Tibial nerve (tissue), 4 donors: ENCODE data around the gene TOE1. TPM values are rescaled to one million over a fixed set of nuclear protein-coding genes. Genes with fewer than 3 reads are reported as not detected.

Experiments
- DNase-seq, 2 donors: peaks; one replicate each; pipeline ENCODE4 v3.0.0-alpha.2; 2019; ENCODE audit warnings: low spot score in 2 of 2
- H3K27ac ChIP-seq, 4 donors: fragments of 200-600 bp; sonication (generic) in 3 of 4; one replicate each; pipeline ENCODE4 v1.5.1; 2017 to 2019; ENCODE audit warnings: mild to moderate bottlenecking in 1 of 4
- H3K27me3 ChIP-seq, 2 donors: fragments of 200-600 bp; sonication (generic) in 1 of 2; one replicate each; pipeline versions ENCODE4 v1.5.1 to v1.6.0; 2017 to 2019
- H3K36me3 ChIP-seq, 3 donors: fragments of 200-600 bp; sonication (generic); one replicate each; pipeline ENCODE4 v1.5.1; 2018 to 2019
- H3K4me1 ChIP-seq, 4 donors: fragments of 200-600 bp; sonication (generic) in 3 of 4; one replicate each; pipeline ENCODE4 v1.5.1; 2017 to 2019
- H3K4me3 ChIP-seq, 4 donors: fragments of 200-600 bp; sonication (generic) in 3 of 4; one replicate each; pipeline ENCODE4 v1.5.1; 2017 to 2019; ENCODE audit warnings: mild to moderate bottlenecking in 1 of 4, moderate library complexity in 1 of 4
- H3K9me3 ChIP-seq, 4 donors: fragments of 200-600 bp; sonication (generic) in 3 of 4; one replicate each; pipeline ENCODE4 v1.5.1; 2017 to 2019
- EP300 ChIP-seq, 2 donors: sonication (generic); formaldehyde crosslinking; IDR thresholded peaks; one replicate each; pipeline ENCODE4 v1.6.1; 2017; ENCODE audit warnings: antibody characterized with exemption in 2 of 2, mild to moderate bottlenecking in 1 of 2
- POLR2A ChIP-seq, 2 donors: fragments of 450-650 bp; IDR thresholded peaks; one replicate each; pipeline ENCODE4 v1.6.1; 2017; ENCODE audit warnings: antibody characterized with exemption in 2 of 2, mild to moderate bottlenecking in 2 of 2, moderate library complexity in 2 of 2
- WGBS, 2 donors: methylation state at CpG; one replicate each; pipeline ENCODE4 v1.1.5; 2018; 5-methylcytosine and 5-hydroxymethylcytosine counted together
- total RNA-seq, 4 donors: library from RNA; depleted of rRNA; stranded (reverse); fragments of >200 nt; gene quantifications; one replicate each; pipeline ENCODE4 v1.1.0, GENCODE V29; 2016
- TF ChIP-seq, protein P1 (sequence below), 5 experiments: fragments of 200-600 bp in 3 of 5; fragments of 450-650 bp in 2 of 5; sonication (generic) in 3 of 5; IDR thresholded peaks; one replicate each; pipeline ENCODE4 v1.5.1; 2016 to 2019; ENCODE audit warnings: antibody characterized with exemption in 5 of 5, mild to moderate bottlenecking in 3 of 5, moderate library complexity in 2 of 5

TOE1 gene
- total RNA-seq, 4 donors from 2014 or later, result 7.4 to 16.7 (median 12.3) TPM

DNA sequence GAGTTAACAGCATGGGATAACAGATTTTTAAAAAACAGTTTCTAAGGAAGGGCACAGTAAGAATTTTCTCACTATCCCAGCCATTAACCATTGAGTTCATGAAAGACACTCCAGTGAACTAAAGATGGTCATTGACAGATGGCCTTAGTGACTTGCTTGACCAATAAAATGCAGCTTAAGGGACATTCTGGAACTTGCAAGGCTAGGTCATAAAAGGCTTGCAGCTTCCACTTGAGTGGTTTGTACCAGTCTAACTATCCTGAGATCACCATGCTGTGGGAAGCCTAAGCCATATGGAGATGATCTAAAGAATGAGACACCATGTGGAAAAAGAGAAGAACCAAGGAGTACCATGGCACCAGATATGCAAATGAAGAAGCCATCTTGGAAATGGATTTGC, 38.2 kb downstream of the TOE1 start:
- TF ChIP-seq, protein P1, sequence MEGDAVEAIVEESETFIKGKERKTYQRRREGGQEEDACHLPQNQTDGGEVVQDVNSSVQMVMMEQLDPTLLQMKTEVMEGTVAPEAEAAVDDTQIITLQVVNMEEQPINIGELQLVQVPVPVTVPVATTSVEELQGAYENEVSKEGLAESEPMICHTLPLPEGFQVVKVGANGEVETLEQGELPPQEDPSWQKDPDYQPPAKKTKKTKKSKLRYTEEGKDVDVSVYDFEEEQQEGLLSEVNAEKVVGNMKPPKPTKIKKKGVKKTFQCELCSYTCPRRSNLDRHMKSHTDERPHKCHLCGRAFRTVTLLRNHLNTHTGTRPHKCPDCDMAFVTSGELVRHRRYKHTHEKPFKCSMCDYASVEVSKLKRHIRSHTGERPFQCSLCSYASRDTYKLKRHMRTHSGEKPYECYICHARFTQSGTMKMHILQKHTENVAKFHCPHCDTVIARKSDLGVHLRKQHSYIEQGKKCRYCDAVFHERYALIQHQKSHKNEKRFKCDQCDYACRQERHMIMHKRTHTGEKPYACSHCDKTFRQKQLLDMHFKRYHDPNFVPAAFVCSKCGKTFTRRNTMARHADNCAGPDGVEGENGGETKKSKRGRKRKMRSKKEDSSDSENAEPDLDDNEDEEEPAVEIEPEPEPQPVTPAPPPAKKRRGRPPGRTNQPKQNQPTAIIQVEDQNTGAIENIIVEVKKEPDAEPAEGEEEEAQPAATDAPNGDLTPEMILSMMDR (IDR thresholded peaks at IDR 0.05), result no peak
- H3K27me3 ChIP-seq, result no peaks in the 10 kb centered on the region
- no peaks in the 10 kb centered on the region for H3K36me3 ChIP-seq
- no peak for DNase-seq
- H3K9me3 ChIP-seq, result no peaks in the 10 kb centered on the region
- no peak overlapping the region for H3K4me3 ChIP-seq
- no peak overlapping the region for H3K27ac ChIP-seq
- peaks cover 0 to 22% (median 4%) of the 10 kb centered on the region in 4 donors for H3K4me1 ChIP-seq

DNA sequence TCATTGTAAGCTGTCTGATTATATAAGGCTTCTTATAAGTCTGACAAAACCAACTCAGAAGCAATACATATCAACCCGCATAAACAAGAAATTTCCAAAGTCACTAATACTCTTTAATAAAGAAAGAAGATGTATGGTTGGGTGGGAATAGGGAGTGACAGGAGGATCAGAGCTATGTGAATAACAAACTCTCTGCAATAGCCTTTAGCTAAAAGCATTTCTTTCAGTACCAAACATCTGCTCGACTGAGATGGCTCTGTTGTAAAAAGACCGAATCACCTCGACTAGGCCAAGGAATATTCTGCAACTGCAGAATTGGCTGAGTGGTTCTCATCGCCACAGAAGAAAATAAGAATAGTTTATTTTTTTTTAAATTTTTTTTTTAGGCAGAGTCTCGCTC, 39.6 kb downstream of the TOE1 start:
- no peak for DNase-seq
- Histone ChIP-seq H3K27me3 (no peaks in the 10 kb centered on the region), H3K4me3 (no peak overlapping the region), H3K9me3 (no peaks in the 10 kb centered on the region), H3K36me3 (no peaks in the 10 kb centered on the region), H3K27ac (no peak overlapping the region), H3K4me1 (peaks cover 0 to 17% (median 0%) of the 10 kb centered on the region in 4 donors)
- WGBS, 2 donors, result 88 to 92% methylated on average over 6 of the region's 6 CpGs
- TF ChIP-seq POLR2A (IDR thresholded peaks at IDR 0.05) (no peak), EP300 (IDR thresholded peaks at IDR 0.05) (no peak)
- TF ChIP-seq, protein P1 (IDR thresholded peaks at IDR 0.05), result no peak

DNA sequence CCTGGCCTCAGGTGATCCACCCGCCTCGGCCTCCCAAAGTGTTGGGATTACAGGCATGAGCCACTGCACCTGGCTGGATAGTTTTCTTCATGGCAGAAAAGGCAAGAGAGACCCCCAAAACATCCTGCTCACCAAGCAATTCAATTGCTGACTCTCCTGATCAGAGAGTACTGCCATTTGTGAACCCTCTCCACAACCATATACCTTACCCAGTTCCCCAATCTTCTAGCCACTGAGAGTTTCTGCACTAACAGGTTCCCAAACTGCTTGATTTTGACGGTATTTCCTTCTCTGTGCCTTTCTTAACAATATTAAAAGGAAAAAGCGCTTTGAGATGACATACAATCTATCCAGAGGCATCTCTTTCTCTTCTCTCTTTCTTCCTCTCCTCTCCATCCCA, 40.2 kb downstream of the TOE1 start:
- H3K9me3 ChIP-seq, result no peaks in the 10 kb centered on the region
- no peaks in the 10 kb centered on the region for H3K36me3 ChIP-seq
- no peaks in the 10 kb centered on the region for H3K27me3 ChIP-seq
- H3K27ac ChIP-seq, result no peak overlapping the region
- 92 to 98% methylated on average over 4 of the region's 4 CpGs for WGBS, 2 donors
- no peak overlapping the region for H3K4me3 ChIP-seq
- TF ChIP-seq, protein P1 (IDR thresholded peaks at IDR 0.05), result no peak
- TF ChIP-seq EP300 (IDR thresholded peaks at IDR 0.05) (no peak), POLR2A (IDR thresholded peaks at IDR 0.05) (no peak)
- peaks cover 0 to 15% (median 0%) of the 10 kb centered on the region in 4 donors for H3K4me1 ChIP-seq
- DNase-seq, result no peak

DNA sequence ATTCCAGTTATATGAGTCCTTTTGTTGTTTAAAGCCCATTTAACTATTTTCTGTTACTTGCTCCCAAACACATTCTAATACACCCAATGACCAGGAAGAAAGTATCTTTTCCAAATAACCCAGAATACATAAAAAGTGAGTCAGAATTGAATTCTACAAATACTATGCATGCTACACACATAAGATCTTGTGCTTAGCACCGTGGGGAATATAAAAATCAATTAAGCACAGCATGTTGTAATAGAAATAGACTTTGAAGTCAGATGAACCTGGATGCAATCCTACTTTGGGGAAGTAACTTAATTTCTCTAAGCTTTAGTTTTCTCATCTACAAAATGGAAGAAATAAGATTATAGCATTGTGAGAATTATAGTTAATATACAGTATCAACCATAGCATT, 40.8 kb downstream of the TOE1 start:
- WGBS, 2 donors, result 76 to 84% methylated on average over 1 of the region's 1 CpG
- Histone ChIP-seq H3K9me3 (no peaks in the 10 kb centered on the region), H3K36me3 (no peaks in the 10 kb centered on the region), H3K4me3 (no peak overlapping the region), H3K4me1 (peaks cover 0 to 9% (median 0%) of the 10 kb centered on the region in 4 donors), H3K27me3 (no peaks in the 10 kb centered on the region), H3K27ac (no peak overlapping the region)
- no peak for DNase-seq
- TF ChIP-seq EP300 (IDR thresholded peaks at IDR 0.05) (no peak), POLR2A (IDR thresholded peaks at IDR 0.05) (no peak)
- TF ChIP-seq, protein P1 (IDR thresholded peaks at IDR 0.05), result no peak

DNA sequence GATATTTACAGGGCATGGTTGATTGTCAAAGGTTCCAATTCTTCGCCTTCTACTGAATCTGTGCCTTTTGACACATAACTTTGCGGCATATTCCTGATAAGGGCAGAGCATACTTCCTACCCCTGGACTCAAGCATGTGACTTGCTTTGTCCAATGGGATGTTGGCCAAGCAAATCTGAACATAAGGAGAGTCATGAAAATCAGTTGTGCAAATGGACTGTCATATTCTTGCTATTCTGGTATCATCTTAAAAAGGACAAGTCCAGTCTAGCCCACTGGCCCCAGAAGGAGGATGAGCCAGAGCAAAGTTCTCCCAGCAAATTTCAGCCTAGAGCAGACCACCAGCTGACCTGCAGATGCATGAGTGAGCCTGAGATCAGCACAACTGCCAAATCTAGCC, 41.3 kb downstream of the TOE1 start:
- WGBS, 2 donors, result 93 to 97% methylated on average over 2 of the region's 2 CpGs
- no peak overlapping the region for H3K27ac ChIP-seq

More for the DNA sequence above, 41.3 kb downstream of the TOE1 start:
- no peak for TF ChIP-seq EP300 (IDR thresholded peaks at IDR 0.05)
- TF ChIP-seq, protein P1 (IDR thresholded peaks at IDR 0.05), result no peak
- no peak for TF ChIP-seq POLR2A (IDR thresholded peaks at IDR 0.05)
- H3K9me3 ChIP-seq, result no peaks in the 10 kb centered on the region
- H3K36me3 ChIP-seq, result no peaks in the 10 kb centered on the region
- DNase-seq, result no peak
- no peaks in the 10 kb centered on the region for H3K27me3 ChIP-seq
- H3K4me1 ChIP-seq, result peaks cover 0 to 4% (median 0%) of the 10 kb centered on the region in 4 donors
- no peak overlapping the region for H3K4me3 ChIP-seq
